ENCODE data around the gene COPA. TPM values are rescaled to one million over a fixed set of nuclear protein-coding genes. Genes with fewer than 3 reads are reported as not detected.

COPA gene
- total and polyA plus RNA-seq, 10 of the 15 experiments (the other 5 are each of a cell fraction or from before 2014, with no cell fraction given) = 53.7 to 180 (median 123) TPM

- no peak for TF ChIP-seq EGR1 (IDR thresholded peaks at IDR 0.05; ENCODE audit: borderline replicate concordance in 1 of 2, low read depth in 2 of 2, low read length in 2 of 2)
- TF ChIP-seq PBX3 (IDR thresholded peaks at IDR 0.05; ENCODE audit: insufficient replicate concordance, low read depth, low read length) = no peak
- TF ChIP-seq ZBTB33 (IDR thresholded peaks at IDR 0.05) = no peak
- no peak for TF ChIP-seq SRF (IDR thresholded peaks at IDR 0.05; ENCODE audit: low read depth in 2 of 2, low read length in 2 of 2)
- no peak for TF ChIP-seq SMAD5 (IDR thresholded peaks at IDR 0.05; ENCODE audit: low read depth)
- TF ChIP-seq ZBED1 (IDR thresholded peaks at IDR 0.05; ENCODE audit: borderline replicate concordance) = no peak
- TF ChIP-seq NFXL1 (IDR thresholded peaks at IDR 0.05; ENCODE audit: borderline replicate concordance) = no peak
- TF ChIP-seq NBN (IDR thresholded peaks at IDR 0.05) = no peak
- no peak for TF ChIP-seq TCF12 (IDR thresholded peaks at IDR 0.05; ENCODE audit: low read depth, low read length)
- no peak for TF ChIP-seq SMAD1 (IDR thresholded peaks at IDR 0.05; ENCODE audit: low read depth, partially characterized antibody)
These were observed 99.3 kb downstream of the COPA start (continued) for GRCh38 chr1:160243767-160244166.

Data from GM12878 (cell line).